Measurements from ENCODE around the gene SLC23A2.
"Not testable (repeated sequence)": the region's sequence is repeated elsewhere in the genome, so short reads cannot be mapped to it uniquely, and the experiment has no call there.

Gene SLC23A2

DNA sequence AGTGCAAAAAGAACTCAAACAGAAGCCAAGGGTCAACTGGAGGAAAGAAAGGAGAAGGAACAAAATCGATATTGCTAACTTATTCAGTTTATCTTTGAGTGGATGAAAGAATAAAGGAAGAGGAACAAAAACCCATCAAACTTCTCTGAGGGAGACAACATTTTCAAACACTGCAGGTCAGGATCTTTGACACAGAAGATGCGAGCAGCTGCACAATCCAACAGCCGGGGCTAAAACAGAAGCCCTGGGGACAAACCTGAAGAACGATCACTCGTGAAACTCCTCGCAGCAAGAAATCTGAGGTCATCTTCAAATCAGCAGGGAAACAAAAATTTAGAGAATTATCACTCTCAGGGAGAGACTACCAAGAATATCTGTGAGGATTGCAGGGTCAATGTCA, 14.2 kb downstream of the SLC23A2 start:
- no peak for FAIRE-seq
- DNase-seq (ENCODE audit: insufficient read length, low spot score), result no peak
- TF ChIP-seq, protein P1, sequence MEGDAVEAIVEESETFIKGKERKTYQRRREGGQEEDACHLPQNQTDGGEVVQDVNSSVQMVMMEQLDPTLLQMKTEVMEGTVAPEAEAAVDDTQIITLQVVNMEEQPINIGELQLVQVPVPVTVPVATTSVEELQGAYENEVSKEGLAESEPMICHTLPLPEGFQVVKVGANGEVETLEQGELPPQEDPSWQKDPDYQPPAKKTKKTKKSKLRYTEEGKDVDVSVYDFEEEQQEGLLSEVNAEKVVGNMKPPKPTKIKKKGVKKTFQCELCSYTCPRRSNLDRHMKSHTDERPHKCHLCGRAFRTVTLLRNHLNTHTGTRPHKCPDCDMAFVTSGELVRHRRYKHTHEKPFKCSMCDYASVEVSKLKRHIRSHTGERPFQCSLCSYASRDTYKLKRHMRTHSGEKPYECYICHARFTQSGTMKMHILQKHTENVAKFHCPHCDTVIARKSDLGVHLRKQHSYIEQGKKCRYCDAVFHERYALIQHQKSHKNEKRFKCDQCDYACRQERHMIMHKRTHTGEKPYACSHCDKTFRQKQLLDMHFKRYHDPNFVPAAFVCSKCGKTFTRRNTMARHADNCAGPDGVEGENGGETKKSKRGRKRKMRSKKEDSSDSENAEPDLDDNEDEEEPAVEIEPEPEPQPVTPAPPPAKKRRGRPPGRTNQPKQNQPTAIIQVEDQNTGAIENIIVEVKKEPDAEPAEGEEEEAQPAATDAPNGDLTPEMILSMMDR (IDR thresholded peaks at IDR 0.05; ENCODE audit: insufficient read depth, missing control alignments), result no peak

DNA sequence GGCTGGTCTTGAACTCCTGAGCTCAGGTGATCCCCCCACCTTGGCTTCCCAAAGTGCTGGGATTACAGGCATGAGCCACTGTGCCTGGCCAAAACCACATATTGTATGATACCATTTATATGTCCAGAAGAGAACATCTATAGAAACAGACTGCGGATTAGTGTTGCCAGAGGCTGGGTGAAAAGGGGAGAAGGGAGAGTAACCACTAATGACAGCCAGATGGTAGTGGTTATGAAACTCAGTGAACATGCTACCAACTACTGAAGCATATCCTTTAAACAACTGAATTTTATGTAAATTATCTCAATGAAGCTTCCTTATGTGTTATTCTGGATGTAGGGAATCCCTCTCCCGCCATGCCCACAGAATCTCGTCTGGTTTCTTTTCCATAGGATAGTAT, 15.7 kb downstream of the SLC23A2 start:
- DNase-seq (ENCODE audit: insufficient read length, low spot score), result no peak
- TF ChIP-seq, protein P1 (IDR thresholded peaks at IDR 0.05; ENCODE audit: insufficient read depth, missing control alignments), result no peak
- FAIRE-seq, result no peak

DNA sequence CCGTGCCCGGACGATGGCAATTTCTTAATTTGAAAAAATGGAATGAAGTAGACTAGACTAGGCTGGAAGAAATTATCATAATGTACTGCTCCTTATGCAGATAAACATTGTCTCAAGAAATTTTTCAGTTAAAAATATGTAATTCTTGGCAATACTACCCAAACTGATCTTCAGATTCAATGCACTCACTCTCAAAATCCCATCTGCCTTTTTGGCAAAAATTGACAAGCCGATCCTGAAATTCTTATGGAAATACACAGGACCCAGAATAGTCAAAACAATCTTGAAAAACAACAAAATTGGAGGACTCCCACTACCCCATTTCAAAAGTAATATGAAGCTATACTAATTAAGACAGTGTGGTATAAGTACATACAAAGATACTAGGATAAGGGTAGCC, 19.0 kb downstream of the SLC23A2 start:
- DNase-seq (ENCODE audit: insufficient read length, low spot score) (no peak), FAIRE-seq (no peak)
- TF ChIP-seq, protein P1 (IDR thresholded peaks at IDR 0.05; ENCODE audit: insufficient read depth, missing control alignments), result no peak

DNA sequence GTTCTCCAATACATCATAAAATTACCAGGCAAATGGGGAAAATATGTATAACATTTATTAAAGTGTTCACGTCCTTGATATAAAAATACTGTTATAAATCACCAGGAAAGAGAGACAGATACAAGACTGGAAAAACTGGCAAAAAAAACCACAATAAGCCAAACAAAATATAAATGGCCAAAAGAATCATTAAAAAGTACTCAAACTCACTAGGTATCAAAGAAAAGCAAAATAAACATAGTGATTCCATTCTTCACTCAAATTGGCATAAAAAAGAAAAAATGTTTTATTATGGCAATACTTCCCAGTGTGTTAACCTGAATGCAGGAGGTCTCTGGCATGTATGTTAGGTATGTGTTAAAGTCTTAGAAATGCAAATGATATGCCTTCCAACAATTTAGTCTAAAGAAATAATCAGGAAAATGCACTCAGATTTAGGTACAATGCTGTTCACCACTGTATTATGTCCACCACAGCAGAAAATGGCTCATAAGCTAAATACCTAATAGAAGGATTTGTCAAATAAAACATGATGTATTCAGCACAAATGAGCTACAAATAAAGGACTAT, 21.4 kb downstream of the SLC23A2 start:
- TF ChIP-seq, protein P1 (IDR thresholded peaks at IDR 0.05; ENCODE audit: insufficient read depth, missing control alignments), result no peak
- FAIRE-seq, result no peak
- no peak for DNase-seq (ENCODE audit: insufficient read length, low spot score)

DNA sequence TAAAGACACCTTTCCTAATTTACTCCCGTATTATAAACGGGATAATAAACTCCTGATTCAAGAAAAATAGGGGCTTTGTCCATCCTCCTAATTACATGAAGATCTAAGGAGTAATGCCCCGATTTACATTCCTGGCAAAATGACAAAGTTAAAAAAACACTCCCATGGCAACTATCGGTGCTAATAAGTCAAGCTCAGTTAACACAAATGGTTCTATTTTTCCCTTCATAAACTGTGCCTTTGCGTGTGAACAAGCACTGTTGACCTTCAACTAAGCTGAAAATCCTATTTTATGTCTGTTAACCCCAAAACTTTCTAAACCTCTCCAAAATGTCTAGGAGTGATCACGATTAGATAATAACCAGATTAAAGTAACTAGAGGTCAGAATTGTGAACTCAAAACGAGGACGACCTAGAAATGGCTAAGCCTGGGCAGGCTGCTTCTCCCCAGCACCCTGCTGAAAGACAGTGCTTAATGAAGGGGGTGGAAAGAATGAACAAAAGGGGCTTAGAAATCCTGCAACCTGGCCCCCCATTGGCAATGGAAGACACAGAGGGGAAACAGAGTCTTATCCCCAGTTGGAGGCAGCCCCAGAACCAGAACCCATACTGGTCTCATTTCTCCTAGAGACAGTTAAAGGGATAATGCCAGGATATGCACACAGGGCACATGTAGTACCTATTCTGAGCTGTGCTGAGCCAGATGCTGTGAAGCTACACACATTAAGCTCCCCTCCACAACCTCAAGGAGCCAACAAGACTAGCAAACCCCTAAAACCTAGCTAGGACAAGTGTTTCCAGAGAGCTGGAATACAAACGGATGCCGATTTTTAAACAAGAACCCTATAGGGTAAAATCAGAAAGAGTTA, 23.0 kb downstream of the SLC23A2 start:
- TF ChIP-seq, protein P1 (IDR thresholded peaks at IDR 0.05; ENCODE audit: insufficient read depth, missing control alignments), result no peak
- DNase-seq (ENCODE audit: insufficient read length, low spot score), result no peak
- FAIRE-seq, result no peak

DNA sequence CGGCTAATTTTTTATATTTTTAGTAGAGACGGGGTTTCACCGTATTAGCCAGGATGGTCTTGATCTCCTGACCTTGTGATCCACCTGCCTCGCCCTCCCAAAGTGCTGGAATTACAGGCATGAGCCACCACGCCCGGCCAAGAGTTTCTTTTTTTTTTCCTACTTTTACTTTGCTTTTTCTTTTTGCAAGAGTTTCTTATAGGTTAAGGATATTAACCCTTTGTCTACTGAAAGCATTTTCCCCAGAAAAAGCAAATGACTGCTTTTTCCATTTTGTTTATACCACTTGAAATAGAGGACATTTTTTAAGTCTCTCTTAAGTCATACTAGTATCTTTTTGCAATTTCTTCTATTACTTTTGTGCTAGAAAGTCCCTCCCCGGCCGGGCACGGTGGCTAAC, 25.3 kb downstream of the SLC23A2 start:
- FAIRE-seq; DNase-seq (ENCODE audit: insufficient read length, low spot score): not testable (repeated sequence)

DNA sequence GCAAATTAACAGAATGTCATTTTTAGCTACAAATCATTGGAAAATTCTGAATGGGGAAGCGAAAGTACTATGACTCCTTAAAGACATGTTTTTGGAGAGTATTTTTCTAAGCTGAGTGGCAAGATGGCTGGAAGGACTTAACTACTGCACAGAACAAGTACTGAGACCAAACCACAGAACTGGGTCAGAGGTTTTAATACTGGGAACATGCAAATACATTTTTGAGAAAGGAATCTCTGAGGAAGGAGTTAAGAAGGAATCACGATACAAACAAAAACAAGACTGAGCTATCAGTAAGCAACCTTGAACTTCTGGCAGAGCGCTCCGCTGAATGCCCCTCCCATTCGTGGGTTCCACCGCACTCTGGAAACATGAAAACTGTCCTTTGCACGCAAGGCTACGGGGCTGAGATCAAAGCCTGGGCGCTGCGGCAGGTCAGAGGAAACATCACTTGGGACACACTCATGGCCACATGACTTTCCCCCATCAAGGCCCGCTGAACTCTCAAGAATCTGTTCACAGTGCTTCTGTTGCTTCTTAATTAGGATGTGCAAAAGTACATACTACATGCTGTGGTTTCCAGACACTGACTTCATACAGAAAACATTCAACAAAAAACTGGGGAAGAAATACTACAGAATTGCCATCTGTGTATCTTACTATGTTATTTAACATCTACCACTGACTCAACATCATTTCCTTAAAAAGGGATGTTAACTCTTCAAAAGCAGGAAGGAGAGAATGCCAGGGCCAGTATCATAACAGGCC, 27.8 kb downstream of the SLC23A2 start:
- no peak for DNase-seq (ENCODE audit: insufficient read length, low spot score)
- TF ChIP-seq, protein P1 (IDR thresholded peaks at IDR 0.05; ENCODE audit: insufficient read depth, missing control alignments), result no peak
- FAIRE-seq, result no peak
